ENCODE results near the gene MTPN.

The MTPN gene

GRCh38 chr7:135977007-135977741, at the start of gene MTPN:
MTPN (minus strand) TSS chr7:135977359; CDS start chr7:135977100, 259 bp downstream.
- intact Hi-C loops (cut with DNase I; ENCODE audit: low total_unique reads) = loop anchor here (5.0 kb wide), 1 partner anchor 315 kb away; the partner anchor contains the start of gene STMP1
- peaks cover 0 to 41% (median 31%) of the 10 kb centered on the region in 4 donors for H3K4me1 ChIP-seq
- H3K4me3 ChIP-seq = peak within 1 kb of the TSS; percentile 85 to 87
- H3K27ac ChIP-seq = peak within 1 kb of the TSS; percentile 83 to 85
- H3K36me3 ChIP-seq = no peaks in the 10 kb centered on the region
- TF ChIP-seq CTCF (IDR thresholded peaks at IDR 0.05) = no peak
- DNase-seq = peak; percentile 99
- no peaks in the 10 kb centered on the region for H3K27me3 ChIP-seq
- H3K9me3 ChIP-seq = no peaks in the 10 kb centered on the region

- Histone ChIP-seq H3K4me1 (no peaks in the 10 kb centered on the region), H3K27ac (no peak overlapping the region), H3K27me3 (no peaks in the 10 kb centered on the region), H3K9me3 (no peaks in the 10 kb centered on the region), H3K36me3 (no peaks in the 10 kb centered on the region), H3K4me3 (no peak overlapping the region)
- DNase-seq = no peak
- intact Hi-C loops (cut with DNase I; ENCODE audit: low total_unique reads) = no loop called here
- TF ChIP-seq CTCF (IDR thresholded peaks at IDR 0.05) = no peak
Observed at GRCh38 chr7:136026209-136026608, 49.0 kb upstream of the MTPN start.

- H3K27ac ChIP-seq = no peak overlapping the region
- H3K4me3 ChIP-seq = no peak overlapping the region
- no peak for TF ChIP-seq CTCF (IDR thresholded peaks at IDR 0.05)
- no peaks in the 10 kb centered on the region for H3K4me1 ChIP-seq
- no peaks in the 10 kb centered on the region for H3K36me3 ChIP-seq
- H3K9me3 ChIP-seq = no peaks in the 10 kb centered on the region
- intact Hi-C loops (cut with DNase I; ENCODE audit: low total_unique reads) = no loop called here
- no peak for DNase-seq
- H3K27me3 ChIP-seq = no peaks in the 10 kb centered on the region
Observed at GRCh38 chr7:136023134-136023869, 46.1 kb upstream of the MTPN start.

- Histone ChIP-seq H3K27me3 (peaks cover 0 to 3% of the 10 kb centered on the region in 2 donors), H3K4me1 (no peaks in the 10 kb centered on the region), H3K36me3 (no peaks in the 10 kb centered on the region), H3K4me3 (no peak overlapping the region), H3K27ac (no peak overlapping the region), H3K9me3 (no peaks in the 10 kb centered on the region)
- DNase-seq = no peak
- TF ChIP-seq CTCF (IDR thresholded peaks at IDR 0.05) = no peak
- intact Hi-C loops (cut with DNase I; ENCODE audit: low total_unique reads) = no loop called here
Observed at GRCh38 chr7:136020556-136020955, 43.4 kb upstream of the MTPN start.

- no peak overlapping the region for H3K4me3 ChIP-seq
- H3K9me3 ChIP-seq = no peaks in the 10 kb centered on the region
- no peaks in the 10 kb centered on the region for H3K4me1 ChIP-seq
- no peak overlapping the region for H3K27ac ChIP-seq
- no peaks in the 10 kb centered on the region for H3K36me3 ChIP-seq
- no peak for DNase-seq
- TF ChIP-seq CTCF (IDR thresholded peaks at IDR 0.05) = no peak
- peaks cover 0 to 3% of the 10 kb centered on the region in 2 donors for H3K27me3 ChIP-seq
- intact Hi-C loops (cut with DNase I; ENCODE audit: low total_unique reads) = no loop called here
Observed at GRCh38 chr7:136018104-136018503, 40.9 kb upstream of the MTPN start.
